ENCODE data around the gene LRRC8D.

The LRRC8D gene

GRCh38 chr1:89807503-89807902 is 13.3 kb upstream of the LRRC8D start:
- DNase-seq (ENCODE audit: low read depth), result no peak

GRCh38 chr1:89807983-89808382 is 12.8 kb upstream of the LRRC8D start:
- DNase-seq (ENCODE audit: low read depth), result no peak

GRCh38 chr1:89808441-89809117 is 12.3 kb upstream of the LRRC8D start:
- DNase-seq (ENCODE audit: low read depth), result peak; percentile 44

- DNase-seq (ENCODE audit: low read depth), result peak; percentile 30
These were observed 11.3 kb upstream of the LRRC8D start for GRCh38 chr1:89809556-89809955.

- no peak for DNase-seq (ENCODE audit: low read depth)
These were observed 10.5 kb upstream of the LRRC8D start for GRCh38 chr1:89810302-89810701.

- no peak for DNase-seq (ENCODE audit: low read depth)
These were observed 10.0 kb upstream of the LRRC8D start for GRCh38 chr1:89810880-89811279.

GRCh38 chr1:89812992-89813391 is 7.8 kb upstream of the LRRC8D start:
- DNase-seq (ENCODE audit: low read depth), result no peak

- DNase-seq (ENCODE audit: low read depth), result no peak
These were observed 5.8 kb upstream of the LRRC8D start for GRCh38 chr1:89815040-89815439.

- DNase-seq (ENCODE audit: low read depth), result no peak
These were observed 5.2 kb upstream of the LRRC8D start for GRCh38 chr1:89815611-89816010.

- DNase-seq (ENCODE audit: low read depth), result no peak
These were observed 4.5 kb upstream of the LRRC8D start for GRCh38 chr1:89816366-89816765.

GRCh38 chr1:89821322-89822108 is 683 bp downstream of the LRRC8D start:
- peak; percentile 60 for DNase-seq (ENCODE audit: low read depth)

GRCh38 chr1:89822109-89822962 is 1.5 kb downstream of the LRRC8D start:
- no peak for DNase-seq (ENCODE audit: low read depth)

- no peak for DNase-seq (ENCODE audit: low read depth)
These were observed 2.3 kb downstream of the LRRC8D start for GRCh38 chr1:89822999-89823628.

- no peak for DNase-seq (ENCODE audit: low read depth)
These were observed 3.0 kb downstream of the LRRC8D start for GRCh38 chr1:89823679-89824292.

- DNase-seq (ENCODE audit: low read depth), result peak; percentile 18
These were observed 5.8 kb downstream of the LRRC8D start for GRCh38 chr1:89826594-89826993.

GRCh38 chr1:89827330-89827729 is 6.5 kb downstream of the LRRC8D start:
- DNase-seq (ENCODE audit: low read depth), result no peak

- no peak for DNase-seq (ENCODE audit: low read depth)
These were observed 7.1 kb downstream of the LRRC8D start for GRCh38 chr1:89827902-89828301.

GRCh38 chr1:89829186-89829585 is 8.4 kb downstream of the LRRC8D start:
- no peak for DNase-seq (ENCODE audit: low read depth)

GRCh38 chr1:89831462-89832120 is 10.8 kb downstream of the LRRC8D start:
- no peak for DNase-seq (ENCODE audit: low read depth)

GRCh38 chr1:89832496-89833127 is 11.8 kb downstream of the LRRC8D start:
- DNase-seq (ENCODE audit: low read depth), result no peak

Measured in ELR (cell line).